ENCODE data around the gene RER1.

The RER1 gene

DNA sequence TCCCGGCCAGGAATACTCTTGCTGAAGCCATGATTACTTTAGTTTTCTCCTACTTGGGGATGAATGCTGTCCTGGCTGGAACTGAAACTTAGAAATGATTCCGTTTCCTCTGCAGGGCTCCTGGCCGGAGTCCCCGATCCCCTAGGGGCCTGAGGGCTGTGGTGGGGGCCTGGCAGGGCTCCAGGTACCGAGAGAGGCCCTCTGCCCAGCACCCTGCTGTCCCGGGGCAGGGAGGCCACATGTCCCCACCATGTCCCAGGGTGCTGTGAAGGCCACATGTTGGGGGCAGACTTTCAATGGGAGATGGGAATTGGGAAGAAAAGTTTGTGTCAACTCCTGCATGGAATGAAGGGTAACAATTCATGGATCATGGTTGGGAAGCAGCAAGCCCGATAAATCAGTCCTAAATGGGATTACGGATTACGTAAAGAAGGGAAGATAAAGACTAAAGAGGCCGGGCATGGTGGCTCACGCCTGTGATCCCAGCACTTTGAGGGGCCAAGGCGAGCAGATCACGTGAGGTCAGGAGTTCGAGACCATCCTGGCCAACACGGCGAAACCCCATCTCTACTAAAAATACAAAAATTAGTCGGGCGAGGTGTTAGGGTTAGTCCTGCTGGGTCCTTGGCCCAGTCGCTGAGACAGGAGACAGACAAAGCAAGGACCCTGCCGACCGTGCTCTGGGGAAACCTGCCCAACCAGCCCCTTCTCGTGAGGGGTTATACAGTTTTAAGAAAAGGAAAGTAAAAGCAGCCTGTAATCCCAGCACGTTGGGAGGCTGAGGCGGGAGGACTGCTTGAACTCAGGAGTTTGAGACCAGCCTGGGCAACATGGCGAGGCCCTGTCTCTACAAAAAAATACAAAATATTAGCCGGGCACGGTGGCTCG is 37.8 kb upstream of the RER1 start:
- DNase-seq (ENCODE audit: low read depth, low spot score) = no peak

DNA sequence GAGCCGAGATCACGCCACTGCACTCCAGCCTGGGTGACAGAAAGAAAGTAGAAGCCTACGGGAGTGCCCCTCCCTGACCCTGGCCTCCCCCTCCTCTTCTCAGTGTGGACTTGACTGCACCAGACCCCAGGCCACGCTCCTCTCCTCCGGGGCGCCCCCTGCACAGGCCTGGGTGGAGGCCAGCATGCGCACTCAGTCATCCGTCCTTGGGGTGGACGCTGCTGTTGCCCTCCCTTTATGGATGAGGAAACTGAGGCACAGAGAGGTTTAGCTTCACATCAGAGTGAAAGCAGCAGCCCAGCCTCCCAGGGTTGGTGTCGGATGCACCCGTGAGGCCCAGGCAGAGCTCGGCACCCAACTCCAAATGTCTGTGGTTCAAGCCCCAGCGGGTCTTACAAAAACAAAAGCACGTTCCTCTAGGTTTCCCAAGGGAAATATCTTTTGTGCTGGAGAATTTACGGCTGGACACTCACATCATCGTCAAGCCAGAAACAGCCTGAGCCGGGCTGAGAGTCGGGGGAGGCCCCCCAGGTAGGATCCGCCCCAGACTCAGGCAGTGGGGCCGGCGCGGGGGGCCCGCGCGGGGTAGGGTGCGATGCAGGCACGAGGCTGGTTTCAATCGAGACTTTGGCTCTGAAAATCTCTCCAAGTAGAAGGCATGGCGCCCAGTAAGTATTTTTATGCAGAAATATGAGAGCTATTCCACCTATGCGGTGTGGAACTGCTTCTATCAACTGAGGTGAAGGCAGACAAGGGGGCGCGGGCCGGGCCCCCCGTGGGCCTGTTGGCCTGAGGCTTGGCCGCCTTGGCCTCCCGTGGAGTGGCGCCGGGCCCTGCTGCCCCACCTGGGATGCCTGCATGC is 36.9 kb upstream of the RER1 start:
- no peak for DNase-seq (ENCODE audit: low read depth, low spot score)

DNA sequence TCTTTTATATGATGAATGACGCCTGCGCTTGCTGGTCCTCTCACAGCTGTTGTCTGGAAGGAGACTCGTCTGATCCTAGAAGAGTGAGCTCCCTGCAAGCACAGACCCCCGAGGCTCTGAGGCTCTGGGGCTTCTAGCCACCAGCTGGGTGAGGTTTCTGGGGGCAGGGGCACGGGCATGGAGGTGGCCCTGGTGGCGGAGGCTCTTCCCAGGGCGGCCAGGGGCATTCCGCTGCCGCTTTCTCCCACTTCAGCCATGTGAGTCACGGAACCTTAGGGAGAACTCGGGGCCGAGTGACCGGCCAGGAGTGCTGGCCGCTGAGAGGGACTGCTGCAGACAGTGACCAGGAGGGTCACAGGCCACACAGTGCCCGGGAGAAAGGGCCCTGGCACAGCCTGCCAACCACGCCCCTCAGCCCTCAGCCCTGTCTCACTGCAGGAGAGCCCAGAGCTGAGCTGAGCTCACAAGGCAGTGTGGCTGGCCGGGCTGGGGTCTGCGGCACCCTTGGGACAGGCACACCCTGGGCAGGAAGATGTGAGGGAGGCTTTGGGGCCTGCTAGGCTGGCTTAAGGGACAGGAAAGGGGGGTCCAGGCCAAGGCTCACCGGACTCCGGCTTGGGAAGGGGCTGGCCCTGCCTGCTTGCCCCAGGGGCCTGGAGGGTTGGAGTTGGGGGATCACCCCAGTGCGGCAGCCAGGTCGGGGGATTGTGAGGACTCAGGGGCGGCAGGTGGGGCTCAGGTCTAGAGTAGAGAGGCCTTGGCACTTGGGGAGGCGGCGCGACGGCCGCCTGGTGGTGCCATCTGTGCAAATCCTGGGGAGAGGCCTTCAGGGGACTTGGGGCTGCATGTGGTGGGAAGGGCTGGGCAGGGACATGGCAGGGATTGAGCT is 36.0 kb upstream of the RER1 start:
- DNase-seq (ENCODE audit: low read depth, low spot score) = no peak

DNA sequence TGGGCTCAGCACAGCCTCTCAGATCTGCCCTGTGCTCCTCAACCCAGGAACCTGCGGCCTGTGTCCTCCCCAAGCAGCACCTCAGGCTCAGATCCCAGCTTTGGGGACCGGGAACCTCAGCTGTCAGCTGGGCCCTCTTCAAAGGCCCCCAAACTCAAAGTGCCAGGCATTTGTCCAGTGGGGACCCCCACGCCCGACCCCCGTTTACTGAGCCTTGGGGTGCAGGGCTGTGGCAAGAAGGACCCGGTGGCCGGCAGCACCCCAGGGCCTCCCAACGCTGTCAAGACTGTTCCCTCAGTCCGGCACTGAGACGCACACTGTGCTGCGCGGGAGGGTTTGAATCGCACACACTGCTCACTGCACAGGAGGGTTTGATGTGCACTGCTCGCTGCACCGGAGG is 35.2 kb upstream of the RER1 start:
- DNase-seq (ENCODE audit: low read depth, low spot score) = no peak

DNA sequence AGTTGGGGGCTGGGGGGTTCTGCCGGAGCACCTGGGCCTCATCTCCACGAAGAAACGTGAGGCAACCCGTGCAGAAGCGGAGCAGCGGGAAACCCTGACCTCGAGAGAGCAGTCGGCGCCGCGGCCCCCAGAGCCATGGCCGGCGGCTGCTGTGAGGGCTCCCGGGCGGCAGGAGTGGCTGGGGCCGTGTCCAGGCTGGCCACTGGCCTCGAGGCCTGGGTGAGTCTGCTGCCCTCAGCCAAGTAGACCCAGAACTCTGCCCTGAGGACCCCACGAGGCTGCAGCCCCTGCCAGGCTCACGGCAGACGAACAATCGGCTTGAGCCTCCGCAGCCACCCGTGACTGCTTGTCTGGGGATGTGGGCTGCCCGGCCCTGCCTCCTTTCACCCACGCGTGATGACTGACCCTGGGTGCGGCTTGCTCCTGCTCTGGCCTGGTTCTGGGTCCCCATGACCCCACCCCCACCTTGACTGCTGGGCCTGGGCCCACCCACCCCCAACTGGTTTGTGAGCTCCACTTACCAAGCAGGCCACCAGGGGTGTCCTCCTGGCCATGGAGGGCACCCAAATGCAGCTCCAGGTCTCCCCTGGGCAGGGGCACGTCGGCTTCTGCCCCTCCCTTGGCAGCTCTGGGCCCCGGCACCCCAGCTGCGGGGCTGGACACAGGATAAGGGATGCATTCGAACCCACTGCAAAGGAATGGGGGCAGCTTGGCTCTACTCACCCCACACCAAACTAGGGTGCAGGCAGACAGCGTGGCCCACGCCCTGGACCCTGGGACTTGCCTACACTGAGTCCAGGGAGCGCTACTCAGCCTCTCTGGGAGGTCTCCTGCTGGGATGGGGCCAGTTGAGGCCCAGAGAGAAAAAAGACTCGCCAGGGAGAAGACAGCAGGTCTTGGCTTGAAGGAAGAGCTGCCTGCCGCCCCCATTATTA is 34.5 kb upstream of the RER1 start:
- no peak for DNase-seq (ENCODE audit: low read depth, low spot score)

DNA sequence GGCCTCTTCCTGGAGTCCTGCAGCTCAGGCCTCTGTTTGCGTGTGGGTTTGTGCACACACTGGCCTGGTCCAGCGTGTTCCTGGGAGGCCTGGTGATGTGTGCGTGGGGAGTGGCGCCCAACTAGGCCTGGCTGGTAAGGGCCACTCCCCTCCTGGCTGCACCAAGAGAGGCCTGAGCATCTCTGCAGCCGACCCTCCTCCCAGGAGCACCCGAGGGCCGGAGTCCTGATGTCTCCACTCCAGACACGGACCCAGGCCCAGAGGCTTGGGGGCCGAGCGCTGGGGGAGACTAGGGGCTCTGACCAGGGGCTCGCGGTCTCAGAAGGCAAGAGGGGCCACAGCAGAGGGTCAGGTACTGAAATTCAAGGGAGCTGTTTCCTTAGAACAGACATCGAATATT is 33.6 kb upstream of the RER1 start:
- no peak for DNase-seq (ENCODE audit: low read depth, low spot score)

DNA sequence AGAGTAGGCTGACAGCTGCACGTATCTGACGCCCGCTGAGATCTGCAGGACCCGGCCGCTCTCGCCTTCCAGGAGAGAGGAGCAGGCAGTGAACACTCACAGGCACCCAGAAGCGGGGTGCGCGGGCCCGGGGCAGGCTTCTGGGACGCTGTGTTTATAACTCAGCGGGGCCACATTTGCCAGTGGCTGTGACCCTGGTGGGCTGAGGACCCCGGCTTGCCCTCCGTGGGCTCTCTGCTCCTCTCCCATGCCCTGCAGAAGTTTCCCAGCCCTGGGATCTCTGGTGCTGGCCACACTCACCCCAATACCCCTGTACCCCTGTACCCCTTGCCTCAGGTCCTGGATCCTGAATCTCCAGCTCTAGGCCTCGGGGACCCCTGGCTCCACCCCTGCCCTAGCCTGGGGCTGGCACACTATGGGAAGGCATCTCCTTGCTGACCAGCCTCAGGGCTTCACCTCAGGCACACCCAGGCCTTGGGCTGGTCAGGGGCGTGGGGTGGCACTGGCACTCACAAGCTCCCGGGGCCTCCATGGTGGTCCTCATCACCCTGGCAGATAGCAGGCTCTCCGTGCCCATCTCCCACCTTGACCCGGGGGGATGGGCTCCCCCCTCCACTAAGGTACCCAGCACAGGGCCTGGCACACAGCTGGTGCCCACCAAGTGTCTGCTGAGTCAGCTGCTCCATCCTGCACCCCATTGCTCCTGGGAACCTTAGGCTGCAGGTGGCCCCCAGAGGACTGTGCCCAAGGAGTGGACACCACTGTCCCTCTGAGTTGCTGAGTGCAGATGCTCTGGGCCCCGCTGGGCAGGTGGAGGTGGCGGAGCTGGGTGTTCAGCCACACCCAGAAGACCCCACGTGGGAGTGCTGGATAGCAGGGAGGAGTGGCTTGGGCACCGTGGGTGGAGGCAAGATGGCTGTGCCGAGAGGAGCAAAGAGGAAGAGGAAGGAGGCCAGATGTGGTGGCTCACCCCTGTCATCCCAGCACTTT is 32.7 kb upstream of the RER1 start:
- no peak for DNase-seq (ENCODE audit: low read depth, low spot score)

DNA sequence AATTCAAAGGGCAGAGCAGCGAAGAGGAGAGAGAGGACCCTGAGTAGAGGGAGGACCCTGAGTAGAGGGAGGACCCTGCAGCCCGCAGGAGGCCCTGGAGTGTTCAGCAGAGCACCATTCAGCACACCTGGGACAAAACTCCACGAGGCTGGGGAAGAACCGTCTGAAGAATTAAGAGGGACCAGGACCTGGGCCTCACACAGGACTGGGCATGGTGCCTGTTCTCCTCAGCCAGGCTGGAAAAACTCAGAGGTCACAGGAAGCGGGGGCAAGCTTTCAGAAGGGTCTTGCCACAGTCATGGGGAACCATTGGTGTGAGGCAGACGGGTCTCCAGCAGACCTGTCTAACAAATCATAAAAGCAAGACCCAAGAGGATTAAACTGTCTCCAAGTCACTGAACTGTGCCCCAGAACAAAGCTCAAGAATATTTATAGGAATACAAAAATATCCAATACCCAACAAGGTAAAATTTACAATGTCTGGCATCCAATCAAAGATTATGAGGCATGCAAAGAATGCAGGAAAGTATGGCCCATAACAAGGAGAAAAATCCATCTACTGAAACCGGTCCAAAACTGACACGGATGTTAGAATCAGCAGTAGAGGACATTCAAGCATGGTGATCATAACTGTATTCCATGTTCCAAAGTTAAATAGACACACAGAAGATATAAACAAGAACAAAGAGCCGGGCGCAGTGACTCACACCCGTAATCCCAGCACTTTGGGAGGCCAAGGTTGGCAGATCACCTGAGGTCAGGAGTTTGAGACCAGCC is 30.9 kb upstream of the RER1 start:
- no peak for DNase-seq (ENCODE audit: low read depth, low spot score)

DNA sequence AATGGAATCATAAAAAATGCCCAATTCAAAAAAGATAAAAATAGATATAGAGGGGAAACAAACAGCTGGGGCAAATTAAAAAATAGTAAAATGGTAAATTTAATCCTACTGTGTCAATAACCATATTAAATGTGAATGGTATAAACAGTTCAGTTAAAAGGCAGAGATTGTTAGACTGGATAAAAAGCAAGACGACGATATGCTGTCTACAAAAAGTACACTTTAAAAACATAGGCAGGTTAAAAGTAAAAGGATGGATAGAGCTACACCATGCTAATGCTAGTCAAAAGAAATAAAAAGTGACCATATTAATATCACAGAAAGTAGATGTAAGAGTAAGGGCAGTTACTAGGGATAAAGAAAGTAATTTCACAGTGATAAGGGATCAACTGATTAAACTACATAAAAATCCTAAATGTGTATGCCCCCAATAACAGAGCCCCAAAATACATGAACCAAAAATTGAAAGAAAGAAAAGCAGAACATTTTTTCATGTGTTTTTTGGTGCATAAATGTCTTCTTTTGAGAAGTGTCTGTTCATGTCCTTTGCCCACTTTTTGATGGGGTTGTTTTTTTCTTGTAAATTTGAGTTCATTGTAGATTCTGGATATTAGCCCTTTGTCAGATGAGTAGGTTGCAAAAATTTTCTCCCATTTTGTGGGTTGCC is 27.7 kb upstream of the RER1 start:
- no peak for DNase-seq (ENCODE audit: low read depth, low spot score)

DNA sequence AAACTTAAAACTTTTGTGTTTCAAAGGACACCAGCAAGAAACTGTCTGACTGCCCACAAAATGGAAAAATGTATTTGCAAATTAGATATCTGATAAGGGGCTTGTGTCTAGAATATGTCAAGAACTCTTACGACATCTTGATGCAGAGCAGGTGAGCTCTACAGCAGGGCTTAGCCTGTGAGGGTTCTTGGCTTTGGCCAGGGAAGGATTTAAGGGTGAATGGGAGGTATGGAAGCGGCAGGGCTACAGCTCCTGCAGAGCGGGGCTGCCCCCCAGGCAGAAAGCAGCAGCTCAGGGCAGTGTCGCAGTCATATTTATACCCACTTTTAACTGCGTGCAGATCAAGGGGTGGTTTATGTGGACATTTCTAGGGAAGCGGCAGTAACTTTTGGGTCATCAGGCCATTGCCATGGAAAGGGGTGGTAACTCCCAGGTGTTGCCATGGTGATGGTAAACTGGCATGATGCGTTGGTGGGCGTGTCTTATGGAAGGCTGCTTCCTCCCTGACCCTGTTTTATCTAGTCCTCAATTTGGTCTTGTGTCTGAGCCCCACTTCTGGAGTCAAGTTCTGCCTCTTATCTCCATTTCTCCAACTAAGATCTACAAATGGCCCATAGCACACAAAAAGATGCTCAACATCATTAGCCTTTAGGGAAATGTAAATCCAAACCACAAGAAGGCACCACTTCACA is 23.4 kb upstream of the RER1 start:
- DNase-seq (ENCODE audit: low read depth, low spot score) = no peak

DNA sequence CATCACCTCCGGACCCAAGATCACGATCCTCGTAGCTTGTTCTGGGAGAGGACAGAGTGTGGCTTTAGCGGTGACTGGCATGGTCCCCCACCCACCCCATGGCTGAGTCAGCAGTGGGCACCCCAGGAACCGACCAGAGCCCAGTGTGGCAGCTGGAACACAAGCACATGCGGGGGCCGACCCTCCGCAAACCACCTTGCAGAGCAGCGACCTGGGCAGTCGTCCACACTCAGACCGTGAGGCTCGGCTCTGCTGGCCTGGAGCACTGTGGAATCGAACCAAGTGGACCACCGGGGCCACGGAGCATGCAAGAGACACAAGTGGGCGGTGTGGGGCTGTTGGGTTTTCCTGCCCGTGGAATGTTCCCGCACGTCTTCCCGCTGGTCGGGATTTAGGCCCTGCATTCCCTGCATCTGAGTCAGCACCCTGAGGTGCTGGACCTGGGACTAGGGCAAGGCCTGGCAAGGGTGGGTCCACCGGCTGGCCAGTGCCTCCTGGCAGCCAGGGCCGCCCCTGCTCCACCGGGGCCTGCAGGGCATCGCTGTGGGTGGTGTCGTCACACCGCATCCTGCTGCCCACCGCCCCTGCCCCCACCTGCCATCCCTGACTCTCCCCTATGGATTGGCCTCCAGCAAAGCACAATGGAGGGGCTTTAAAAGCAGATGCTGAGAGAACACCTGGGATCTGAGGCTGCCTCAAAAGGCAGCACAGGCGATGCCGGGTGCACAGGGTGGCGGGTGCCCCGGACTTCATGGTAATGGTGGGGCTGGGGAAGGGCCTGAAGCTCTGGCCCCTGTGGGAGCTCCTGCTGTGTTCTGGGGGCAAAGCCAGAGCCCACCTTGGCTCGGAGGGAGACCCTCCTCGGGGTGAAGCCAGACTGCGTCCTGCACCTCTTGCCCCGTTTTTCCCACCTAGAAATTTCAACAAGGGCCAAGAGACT is 18.8 kb upstream of the RER1 start:
- no peak for DNase-seq (ENCODE audit: low read depth, low spot score)

DNA sequence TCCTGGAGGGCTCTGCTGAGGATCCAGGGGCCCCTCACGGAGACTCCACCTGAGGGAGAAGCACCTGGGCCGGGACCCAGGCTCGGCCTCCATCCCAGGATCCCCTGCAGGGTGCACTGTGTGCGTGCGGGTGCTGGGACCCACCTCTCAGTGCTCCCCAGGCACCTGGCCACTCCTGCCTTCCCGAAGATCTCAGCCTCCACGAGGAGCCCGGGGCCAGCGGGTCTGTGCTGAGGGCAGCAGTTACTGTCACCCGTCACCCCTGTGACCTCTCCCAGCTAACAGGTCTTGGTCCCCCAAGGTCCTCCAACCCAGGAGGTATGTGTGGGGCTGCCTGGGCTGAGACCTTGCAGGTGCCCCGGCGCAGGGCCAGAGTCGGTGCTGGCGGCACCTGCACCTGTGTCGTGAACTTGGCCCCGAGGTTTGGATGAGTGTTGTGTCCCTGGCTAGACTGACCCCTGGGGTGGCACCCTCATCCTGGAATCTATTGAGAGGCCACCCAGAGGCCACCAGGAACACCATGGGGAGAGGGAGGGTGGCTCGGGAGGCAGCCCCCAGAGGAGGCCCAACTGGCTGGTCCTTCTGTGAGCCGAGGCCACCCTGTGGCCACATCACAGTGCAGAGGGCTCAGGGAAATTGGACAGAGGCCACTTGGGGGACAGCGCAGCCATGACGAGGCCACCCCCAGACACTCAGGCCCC is 17.9 kb upstream of the RER1 start:
- no peak for DNase-seq (ENCODE audit: low read depth, low spot score)

DNA sequence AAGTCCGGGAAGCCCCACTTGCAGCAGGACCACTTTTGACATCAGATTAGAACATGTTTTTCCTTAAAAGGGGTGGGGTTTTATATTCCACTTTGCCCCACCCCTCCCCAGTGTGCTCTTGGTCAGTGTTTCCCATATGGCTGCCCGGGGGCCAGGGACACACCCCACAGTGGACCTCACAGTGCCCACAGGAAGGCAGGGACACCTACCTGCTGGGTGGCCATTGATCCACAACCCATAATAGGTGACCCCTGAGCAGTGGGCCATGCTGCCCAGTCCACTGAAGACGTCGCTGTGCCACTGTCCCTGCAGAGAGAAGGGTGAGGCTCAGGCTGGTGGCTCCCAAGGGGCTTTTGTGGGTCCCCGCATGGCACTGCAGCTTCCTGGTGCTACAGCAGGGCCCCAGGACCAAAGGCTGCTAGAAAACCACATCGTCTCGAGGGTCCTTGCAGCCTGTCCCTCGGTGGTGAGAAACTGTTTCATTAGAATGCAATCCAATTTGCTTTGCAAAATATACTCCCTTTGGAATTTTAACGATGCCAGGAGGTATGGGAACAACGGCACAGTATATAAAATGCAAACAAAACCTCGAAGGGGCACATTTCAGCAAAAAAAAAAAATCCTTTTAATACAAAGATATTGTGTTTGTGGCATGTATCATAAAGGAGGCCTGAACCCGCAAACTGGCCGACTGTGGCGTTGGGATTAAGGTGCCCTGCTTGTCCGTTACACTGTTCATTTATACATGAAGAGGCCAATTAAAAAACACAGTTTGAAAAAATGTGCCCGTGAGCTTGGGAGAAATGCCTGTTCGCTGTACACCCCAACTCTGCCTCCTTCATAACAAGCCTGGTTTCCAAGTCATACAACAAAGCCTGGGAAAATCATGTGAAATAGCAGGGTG is 17.1 kb upstream of the RER1 start:
- DNase-seq (ENCODE audit: low read depth, low spot score) = no peak

DNA sequence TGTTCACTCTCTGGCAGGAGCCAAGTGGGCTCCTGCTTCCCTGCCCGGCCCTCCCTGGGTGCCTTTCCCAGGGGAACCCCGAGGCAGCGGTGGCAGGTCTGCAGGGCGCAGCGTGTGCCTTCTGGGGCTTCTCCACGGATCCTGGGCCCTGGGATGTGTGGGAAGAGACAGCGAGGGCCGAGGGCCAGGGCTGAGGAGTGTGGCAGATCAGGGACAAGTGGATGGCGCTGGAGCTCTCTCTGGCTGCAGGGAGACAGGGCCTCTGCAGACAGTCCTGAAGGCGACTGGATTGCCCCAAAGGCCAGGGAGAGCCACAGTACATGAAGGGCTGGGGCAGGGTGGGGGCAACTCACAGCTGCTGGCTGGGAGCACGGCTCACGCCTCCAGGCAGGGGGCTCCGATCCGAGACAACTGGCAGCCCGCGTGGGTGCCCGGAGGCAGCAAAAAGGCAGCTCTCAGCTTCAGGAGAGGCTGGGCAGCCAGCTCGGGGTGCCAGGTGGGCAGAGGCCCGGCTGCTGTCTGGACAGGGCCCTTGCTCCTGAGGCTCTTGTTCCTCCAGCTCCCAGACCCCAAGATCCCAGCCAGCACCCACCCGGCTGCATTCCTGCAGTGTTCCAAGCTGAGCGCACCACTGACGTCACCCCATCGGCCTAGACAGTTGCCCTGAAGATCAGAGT is 16.3 kb upstream of the RER1 start:
- no peak for DNase-seq (ENCODE audit: low read depth, low spot score)

All from activated CD4-positive, CD25-positive, alpha-beta regulatory T cell treated with anti-CD3 and anti-CD28 coated beads, Interleukin-2, amount 50 U/mL, for 16 hours (primary cell).